ENCODE results near the gene COTL1.

GRCh38 chr16:84596161-84596560 is 21.7 kb downstream of the COTL1 start:
- TF ChIP-seq EZH2phosphoT487 (IDR thresholded peaks at IDR 0.05; ENCODE audit: borderline replicate concordance) (no peak), CTCF (conservative IDR thresholded peaks at IDR 0.05; ENCODE audit: low read length) (no peak)

Measured in Loucy (cell line).